SKM-1 treated with dmso at 0.1 percent for 144 hours (cell line): ENCODE data around the gene KPNA4.
"Not testable (repeated sequence)": the region's sequence is repeated elsewhere in the genome, so short reads cannot be mapped to it uniquely, and the experiment has no call there.

ENCODE experiments used
- DNase-seq: peaks from one replicate; lab custom pipeline; 2025; ENCODE audit not compliant: unreplicated experiment; lab: John Stamatoyannopoulos, UW

The KPNA4 gene

DNA sequence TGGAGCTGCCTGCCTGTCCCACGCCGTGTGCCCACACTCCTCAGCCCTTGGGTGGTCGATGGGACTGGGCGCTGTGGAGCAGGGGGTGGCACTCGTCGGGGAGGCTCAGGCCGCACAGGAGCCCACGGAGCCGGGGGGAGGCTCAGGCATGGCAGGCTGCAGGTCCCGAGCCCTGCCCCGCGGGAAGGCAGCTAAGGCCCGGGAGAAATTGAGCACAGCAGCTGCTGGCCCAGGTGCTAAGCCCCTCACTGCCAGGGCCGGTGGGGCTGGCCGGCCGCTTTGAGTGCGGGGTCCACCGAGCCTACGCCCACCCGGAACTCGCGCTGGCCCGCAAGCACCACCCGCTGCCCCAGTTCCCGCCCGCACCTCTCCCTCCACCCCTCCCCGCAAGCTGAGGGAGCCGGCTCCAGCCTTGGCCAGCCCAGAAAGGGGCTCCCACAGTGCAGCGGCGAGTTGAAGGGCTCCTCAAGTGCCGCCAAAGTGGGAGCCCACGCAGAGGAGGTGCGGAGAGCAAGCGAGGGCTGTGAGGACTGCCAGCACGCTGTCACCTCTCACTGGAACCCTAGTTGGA is 8.7 kb upstream of the KPNA4 start:
- DNase-seq = not testable (repeated sequence)

DNA sequence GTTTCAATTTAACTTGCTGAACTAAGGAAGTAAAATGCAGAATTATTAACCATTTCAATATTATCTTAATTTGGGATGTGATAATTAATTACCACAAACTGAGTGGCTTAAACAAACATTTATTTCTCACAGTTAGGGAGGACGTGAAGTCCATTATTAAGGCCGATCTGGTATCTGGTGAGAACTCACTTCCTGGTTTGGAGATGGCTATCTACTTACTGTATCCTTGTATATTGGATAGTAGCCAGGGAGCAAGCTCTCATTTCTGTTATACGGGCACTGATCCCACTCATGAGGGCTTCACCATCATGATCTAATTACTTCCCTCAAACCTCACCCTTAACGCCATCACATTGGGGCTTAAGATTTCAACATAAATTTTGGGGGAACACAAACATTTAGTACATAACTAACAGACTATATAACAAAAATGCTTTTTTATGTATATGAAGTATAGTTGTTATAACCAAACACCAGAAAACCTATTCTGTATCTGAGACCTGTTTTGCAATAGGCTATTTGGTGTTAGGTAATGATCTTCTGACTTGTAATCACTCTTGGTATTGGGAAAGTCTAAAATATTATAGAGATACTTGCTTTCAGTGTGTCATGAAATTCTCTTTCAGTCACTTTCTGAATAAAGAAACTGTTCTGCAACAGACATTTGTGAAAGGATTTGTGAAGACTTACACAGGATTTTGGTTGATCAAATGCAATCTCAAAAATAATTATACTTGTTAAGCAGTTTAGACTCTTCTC is 4.7 kb upstream of the KPNA4 start:
- peak; percentile 11 for DNase-seq

DNA sequence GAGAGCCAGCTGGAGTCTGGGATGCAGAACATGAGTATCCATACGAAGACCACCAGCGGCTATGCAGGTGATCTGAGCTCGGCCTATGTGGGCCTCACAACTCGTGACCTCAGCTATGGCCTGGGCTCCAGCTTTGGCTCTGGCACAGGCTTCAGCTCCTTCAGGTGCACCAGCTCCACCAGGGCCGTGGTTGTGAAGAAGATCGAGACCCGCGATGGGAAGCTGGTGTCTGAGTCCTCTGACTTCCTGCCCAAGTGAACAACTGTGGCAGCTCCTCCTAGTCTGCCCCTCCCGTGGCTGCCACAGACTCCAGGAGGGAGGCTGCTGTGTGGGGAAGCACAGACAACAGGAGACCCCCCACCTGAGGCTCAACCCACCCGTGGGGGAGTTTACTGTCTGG is 3.6 kb upstream of the KPNA4 start:
- DNase-seq = no peak

DNA sequence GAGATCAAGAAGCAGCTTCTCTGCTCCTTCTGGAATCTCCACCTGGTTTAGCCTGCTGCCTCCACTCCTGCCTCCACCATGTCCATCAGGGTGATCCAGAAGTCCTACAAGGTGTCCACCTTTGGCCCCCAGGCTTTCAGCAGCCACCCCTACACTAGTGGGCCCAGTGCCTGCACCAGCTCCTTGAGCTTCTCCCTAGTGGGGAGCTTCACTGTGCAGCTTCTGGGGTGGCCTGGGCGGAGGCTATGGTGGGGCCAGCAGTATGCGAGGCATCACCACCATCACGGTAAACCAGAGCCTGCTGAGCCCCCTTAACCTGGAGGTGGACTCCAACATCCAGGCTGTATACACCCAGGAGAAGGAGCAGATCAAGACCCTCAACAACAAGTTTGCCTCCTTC is 2.4 kb upstream of the KPNA4 start:
- no peak for DNase-seq

DNA sequence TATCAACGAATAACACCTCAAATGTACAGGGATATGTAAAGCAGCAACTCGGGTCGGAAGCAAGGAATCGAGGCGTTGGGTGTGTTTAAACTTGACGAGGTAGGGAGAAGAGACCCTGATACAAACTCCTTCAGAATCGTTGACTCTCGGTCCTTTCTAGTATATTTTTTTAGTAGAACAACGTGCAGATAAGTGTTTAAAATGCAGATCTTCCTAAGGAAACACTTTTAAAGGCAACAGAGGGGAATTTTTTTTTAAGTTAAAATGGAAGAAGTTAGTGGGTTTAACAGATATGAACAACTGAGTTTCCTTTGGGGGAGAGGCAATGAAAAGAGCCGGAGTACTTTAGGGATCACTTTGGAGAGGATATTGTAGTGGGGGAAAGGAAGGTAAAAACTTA is 1.1 kb upstream of the KPNA4 start:
- DNase-seq = no peak

DNA sequence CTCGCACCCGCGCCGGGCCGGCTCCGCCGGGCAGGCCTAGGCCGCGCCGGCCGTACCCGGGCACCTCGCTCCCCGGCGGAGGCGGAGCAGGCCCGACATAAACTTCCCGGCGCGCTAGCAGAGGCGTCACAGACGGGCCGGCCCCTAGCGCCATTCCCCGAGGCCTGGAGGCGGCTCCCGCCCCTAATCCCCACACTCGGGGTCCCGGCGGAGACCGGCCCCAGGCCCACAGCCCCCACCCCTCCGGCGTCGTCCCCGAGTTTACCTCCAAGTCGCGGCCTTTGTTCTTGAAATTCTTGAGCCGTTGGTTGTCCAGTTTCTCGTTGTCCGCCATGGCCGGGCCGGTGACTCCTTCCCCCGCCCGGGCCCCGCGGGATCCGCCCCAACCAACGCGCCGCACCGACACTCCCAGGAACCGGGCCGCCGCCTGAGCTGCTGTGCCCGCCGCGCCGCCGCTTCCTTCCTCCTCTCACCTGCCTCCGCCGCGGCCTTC is 376 bp downstream of the KPNA4 start:
- DNase-seq = no peak

DNA sequence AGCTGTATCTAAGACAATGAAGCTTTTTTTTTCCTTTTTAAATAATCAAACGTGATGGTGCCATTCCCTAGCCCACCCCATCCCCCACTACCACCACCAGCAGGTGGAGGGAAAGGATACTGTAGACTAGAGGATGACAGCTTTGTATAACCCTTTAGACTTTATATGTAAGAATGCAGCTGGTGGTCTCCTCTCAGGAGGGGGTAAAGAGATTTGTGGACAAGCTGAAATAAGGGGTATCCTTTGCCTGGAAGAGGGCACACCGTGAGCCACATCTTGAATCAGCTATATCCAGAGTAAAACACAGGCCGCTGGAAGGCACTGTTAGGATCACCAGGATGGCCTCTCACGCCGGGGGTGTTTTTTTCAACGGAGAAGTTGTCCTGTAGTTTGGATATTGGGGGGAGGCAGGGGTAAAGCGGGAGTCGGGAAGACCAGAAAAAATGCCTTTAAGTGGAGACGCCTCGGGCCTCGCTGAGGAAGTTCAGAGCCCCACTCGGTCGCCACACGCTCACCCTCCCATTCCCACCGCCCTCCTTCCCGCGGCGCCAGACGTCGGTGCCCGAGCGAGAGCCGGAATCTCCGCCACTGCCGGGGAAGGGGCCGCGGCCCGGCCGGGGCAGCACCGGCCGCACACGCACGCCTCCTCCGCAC is 986 bp downstream of the KPNA4 start:
- no peak for DNase-seq

DNA sequence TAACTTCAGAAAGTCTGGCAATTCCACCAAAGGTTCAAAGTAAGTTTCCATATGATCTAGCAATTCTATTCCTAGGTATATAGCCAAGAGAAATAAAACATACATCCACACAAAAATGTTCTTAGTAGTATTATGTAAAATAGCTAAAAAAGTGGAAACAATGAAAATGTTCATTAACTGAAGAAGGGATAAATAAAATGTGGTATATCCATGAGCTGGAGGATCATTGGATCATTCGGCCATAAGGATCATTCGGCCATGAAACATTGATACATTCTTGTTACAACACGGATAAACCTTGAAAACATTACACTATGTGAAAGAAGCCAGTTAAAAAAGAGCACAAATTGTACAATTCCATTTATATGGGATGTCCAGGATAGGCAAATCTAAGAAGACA is 2.4 kb downstream of the KPNA4 start:
- no peak for DNase-seq

DNA sequence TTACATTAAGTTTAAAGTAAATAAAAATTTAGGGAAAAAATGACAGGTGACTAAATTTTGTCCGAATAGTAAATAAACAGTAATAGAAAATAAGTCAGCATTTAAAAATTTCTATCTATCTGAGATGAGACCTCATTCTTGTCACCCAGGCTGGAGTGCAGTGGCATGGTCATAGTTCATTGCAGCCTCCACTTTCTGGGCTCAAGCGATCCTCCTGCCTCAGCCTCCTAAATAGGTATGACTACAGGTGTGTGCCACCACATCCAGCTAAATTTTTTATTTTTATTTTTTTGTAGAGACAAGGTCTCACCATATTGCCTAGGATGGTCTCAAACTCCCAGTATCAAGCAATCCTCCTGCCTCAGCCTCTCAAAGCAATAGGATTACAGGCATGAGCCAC is 7.8 kb downstream of the KPNA4 start:
- no peak for DNase-seq

DNA sequence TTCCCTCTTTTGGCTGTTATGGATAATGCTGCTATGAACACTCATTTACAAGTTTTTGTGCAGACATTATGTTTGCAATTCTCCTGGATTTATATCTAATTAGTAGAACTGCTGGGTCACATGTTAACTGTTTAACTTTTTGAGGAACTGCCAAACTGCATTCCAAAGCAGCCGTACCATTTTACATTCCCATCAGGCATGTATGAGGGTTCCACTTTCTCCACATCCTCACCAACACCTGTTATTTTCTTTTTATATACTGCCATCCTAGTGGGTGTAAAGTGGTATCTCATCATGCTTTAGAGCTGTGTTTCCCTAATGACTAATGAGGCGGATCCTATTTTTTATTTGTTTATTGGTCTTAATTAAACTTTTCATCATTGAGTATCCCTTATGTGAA is 9.2 kb downstream of the KPNA4 start:
- DNase-seq = no peak

DNA sequence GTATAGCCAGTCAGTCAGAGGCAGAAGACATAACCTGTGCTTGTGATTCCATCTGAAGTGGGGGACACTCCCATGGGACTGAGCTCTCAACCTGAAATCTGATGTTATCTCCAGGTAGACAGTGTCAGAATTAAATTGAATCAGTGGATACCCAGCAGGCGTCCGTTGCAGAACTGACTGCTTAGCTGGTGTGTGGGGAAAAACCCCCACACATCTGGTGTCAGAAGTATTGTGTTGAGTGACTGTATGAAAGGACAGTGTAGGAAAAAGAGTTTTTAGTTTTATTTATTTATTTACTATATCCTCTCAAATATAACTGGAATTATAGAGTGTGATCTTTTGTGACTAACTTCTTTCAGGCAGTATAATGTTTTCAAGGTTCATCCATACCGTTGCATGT is 10.4 kb downstream of the KPNA4 start:
- DNase-seq = no peak

DNA sequence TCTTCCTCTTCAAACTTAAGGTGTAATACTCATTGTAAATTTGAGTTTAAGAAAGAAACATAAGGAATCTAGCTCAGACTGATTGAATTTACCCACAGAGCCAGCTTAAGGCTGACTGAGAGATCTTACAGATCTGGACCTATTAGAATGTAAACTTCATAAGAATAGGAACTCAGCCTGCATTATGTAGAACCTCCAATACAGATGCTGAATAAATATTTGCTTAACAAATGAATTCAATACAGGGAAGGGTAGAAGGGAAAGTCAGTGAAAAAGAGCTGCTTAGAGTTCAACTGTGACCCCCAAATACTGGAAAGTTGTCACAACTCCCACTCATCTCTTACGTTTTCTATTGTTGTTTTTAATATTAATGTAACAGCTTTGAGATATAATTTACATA is 11.5 kb downstream of the KPNA4 start:
- DNase-seq = no peak

DNA sequence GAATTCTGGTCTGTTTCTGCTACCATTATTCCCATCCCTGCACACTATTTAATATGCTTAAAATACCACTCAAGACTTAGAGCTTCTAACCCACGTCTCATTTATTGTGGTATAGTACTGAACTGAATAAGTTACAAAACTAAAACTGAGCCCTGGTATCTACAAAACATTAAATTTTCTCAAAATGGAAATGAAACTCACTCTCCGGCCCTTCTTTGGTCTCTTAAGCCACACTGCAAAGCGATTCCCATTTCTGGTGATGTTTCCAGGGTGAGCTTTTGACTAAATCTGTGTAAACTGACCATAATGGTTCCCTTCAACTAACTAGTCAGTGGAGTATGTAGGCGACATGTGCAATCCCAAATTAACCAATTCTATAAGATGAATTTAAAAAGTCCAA is 18.6 kb downstream of the KPNA4 start:
- no peak for DNase-seq

DNA sequence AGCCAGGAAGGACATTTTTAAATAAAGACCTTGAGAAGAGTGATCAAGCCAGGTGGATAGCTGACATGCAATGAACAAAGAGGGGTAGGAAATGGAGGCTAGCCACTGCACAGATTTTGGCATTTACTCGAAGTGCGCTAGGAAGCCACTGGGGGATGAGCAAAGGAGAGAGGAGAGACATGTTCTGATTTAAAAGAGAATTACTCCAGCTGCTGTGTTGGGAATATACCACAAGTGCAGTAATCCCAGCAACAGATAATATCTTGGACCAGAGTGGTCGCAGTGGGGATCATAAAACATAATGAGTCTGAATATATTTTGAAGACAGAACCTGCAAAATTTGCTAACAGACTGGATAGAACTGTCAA is 19.9 kb downstream of the KPNA4 start:
- DNase-seq = no peak

DNA sequence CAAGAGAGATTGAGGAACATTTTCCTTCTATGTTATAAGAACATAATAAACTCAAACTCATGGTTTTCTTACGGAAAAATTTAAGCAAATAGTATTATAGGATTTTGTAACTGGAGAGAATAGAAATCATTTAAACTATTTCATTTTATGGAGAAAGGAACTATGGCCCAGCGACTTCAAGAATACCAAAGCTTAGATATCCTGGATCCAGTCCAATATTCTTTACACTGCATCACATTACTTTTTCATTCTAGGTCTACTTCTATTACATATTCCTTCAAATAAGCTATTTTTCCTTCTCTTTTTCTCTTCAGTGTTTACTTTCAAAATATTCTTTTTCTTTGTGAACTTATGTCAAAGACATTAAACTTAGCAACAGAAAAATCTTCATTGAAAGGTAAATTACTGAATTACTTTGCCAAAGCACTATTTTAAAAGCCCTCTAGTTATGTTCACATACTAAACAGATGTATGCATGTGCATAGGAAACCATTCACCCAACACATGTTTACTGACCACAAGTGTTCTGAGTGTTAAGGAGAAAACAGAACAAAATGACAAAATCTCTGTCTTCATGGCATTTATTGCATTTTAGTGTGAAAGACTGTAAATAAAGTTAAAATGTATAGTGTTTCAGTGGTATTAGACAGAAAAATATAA is 20.4 kb downstream of the KPNA4 start:
- DNase-seq = no peak

DNA sequence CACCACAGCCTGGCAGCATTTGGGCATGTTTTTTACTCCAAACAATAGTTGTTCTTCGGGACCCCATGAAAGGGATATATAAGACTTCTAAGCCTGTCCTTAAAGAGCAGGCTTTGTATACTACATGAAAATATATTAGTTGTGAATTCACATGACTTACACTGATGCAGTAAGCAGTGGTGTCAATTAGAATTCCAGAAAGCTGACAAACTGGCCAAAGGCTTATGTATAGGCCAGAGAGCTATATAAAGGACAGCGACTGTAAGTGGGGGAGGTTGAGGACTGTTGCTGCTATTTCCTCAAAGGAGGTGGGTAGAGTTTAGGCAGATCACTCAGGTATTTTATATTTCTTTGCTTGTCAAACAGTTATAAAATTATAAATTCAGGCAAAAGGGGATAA is 24.8 kb downstream of the KPNA4 start:
- DNase-seq = no peak

DNA sequence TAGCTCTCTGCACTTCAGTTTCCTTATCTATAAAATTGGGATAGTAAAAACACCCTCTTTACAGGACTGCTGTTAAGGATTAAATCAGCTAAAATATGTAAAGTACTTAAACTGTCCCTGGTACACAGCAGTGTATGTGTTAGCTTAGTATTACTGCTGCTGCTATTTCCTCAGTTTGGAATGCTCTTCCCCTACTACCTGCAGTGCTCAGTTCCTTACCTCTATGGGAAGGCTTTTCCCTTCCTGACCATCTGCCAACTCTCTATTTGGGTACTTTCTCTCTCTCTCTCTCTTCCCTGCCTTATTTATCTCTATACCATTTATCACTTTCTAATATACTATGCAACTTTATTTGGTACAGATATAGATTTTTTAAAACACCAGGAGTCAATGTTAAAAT is 26.5 kb downstream of the KPNA4 start:
- DNase-seq = no peak

DNA sequence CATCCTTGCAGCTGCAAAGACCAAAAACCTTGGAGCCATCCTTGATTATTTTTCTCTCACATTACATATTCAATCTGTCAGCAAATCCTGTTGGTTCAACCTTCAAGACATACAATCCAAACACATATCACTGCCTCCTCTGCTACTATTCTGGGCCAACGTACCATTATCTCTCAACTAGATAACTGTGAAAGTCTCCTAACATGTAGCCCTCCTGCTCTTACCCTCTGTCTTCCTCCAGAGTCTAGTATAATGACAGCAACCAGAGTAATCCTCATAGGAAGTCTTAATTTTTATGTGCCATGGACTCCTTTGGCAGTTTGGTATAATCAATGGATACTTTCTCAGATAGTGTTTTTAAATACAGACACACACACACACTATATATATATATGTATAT is 27.6 kb downstream of the KPNA4 start:
- no peak for DNase-seq

DNA sequence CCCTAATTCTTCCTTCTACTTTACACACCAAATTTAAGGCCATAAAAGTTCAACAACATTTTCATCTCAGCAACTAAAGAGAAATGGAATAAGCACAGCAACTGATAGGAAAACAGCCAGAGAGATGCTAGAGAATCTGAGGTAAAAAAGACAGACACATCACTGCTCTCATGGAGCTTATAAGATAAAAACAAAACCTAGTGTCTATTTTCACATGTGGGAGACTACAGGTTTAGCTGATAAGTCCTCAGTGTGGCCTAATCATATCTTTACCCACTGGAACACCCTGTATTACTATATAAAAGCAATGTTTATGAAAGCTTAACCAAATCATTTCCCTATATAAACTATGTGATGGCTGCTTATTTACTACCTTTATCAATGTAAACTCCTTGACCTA is 33.0 kb downstream of the KPNA4 start:
- no peak for DNase-seq

DNA sequence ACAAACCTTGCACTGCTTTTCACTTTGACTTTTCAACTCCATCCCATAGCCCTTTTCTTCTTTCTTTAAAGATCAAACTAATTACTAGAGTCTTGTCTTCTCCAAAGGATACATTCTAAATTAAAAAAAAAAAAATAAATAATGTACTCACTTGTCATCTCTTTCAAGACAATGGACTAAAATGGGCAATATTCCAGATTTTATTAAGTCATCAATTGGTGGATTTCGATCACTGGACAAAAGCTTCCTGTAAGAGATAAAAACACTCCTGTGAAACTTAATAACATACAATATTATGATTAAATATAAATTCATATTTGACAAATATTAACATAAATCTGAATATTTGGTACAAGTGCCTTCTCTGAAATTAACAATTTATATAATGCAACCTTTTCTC is 34.1 kb downstream of the KPNA4 start:
- DNase-seq = no peak

DNA sequence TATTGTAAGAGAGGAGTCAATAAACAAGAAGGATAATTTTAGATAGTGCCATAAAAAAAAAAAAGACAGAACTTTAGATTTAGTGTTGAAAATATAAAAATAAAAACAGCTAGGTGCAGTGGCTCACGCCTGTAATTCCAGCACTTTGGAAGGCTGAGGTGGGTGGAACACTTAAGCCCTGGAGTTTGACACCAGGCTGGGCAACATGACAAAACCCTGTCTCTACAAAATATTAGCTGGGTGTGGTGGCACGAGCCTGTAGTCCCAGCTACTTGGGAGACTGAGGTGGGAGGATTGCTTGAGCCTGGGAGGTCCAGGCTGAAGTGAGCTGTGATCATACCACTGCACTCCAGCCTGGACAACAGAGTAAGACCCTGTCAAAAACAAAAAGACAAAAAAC is 49.0 kb downstream of the KPNA4 start:
- not testable (repeated sequence) for DNase-seq

DNA sequence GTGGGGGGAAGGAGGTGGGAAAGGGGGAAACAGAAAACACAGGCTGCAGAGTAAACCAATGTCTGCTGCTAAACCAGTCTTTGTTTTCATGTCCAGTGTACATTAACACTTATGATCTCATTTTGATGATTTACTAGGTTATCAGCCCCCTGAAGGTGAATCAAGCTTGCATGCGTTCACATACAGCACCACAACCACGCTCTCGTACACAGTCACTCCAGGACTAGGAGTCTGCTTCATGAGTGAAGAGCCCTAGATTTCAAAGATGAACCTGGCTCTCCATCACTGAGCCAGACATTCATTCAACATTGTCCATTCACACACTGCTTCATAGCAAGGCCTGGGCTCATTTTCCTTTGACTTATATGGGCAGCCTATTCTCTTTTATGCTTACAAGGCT is 64.0 kb downstream of the KPNA4 start:
- DNase-seq = no peak
